ENCODE results near the gene TSFM.

Gene TSFM

DNA sequence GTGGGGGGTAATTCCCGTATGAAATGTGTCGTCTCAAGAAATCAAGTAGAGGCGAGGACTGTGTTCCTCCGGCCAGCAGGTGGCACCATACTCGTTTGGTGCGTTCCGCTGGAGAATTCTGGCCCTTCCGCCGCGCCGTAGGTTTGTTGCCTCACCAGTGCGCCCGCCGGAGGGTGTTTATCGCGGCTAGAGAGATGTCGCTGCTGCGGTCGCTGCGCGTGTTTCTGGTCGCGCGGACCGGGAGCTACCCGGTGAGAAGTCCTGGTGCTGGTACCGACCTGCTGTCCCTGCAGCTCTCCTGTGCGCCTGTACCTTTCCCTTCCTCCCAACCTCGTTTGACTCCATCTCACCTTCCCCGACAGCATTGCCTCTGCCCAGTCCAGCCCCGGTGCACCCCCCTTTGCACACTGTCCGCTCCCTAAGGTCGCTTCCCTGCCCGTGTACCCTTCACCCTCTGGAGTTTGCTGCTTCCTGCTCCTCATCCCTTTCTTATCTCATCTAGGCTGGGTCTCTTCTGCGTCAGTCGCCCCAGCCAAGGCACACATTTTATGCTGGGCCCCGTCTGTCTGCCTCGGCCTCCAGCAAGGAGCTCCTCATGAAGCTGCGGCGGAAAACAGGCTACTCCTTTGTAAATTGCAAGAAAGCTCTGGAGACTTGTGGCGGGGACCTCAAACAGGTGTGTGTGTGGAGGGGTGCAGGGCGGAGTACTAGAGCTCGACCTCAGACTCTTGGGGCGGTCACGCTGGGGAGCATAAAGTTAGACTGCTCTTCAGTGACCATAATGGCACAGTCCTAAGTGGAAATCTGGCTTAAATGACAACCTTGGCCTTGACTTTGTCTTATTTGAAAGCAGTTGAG lies at the start of gene TSFM:
Gene TSFM (plus strand): TSS at position 180 of the 858 bp plus-strand sequence. CDS start 15 bp downstream, at position 195.
- H3K4me3 ChIP-seq (ENCODE audit: low read depth, low read length) = peak within 1 kb of the TSS; percentile 66
- TF ChIP-seq, protein P1, sequence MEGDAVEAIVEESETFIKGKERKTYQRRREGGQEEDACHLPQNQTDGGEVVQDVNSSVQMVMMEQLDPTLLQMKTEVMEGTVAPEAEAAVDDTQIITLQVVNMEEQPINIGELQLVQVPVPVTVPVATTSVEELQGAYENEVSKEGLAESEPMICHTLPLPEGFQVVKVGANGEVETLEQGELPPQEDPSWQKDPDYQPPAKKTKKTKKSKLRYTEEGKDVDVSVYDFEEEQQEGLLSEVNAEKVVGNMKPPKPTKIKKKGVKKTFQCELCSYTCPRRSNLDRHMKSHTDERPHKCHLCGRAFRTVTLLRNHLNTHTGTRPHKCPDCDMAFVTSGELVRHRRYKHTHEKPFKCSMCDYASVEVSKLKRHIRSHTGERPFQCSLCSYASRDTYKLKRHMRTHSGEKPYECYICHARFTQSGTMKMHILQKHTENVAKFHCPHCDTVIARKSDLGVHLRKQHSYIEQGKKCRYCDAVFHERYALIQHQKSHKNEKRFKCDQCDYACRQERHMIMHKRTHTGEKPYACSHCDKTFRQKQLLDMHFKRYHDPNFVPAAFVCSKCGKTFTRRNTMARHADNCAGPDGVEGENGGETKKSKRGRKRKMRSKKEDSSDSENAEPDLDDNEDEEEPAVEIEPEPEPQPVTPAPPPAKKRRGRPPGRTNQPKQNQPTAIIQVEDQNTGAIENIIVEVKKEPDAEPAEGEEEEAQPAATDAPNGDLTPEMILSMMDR (IDR thresholded peaks at IDR 0.05; ENCODE audit: borderline replicate concordance, insufficient read depth, low read depth, low read length) = peak; percentile 91

DNA sequence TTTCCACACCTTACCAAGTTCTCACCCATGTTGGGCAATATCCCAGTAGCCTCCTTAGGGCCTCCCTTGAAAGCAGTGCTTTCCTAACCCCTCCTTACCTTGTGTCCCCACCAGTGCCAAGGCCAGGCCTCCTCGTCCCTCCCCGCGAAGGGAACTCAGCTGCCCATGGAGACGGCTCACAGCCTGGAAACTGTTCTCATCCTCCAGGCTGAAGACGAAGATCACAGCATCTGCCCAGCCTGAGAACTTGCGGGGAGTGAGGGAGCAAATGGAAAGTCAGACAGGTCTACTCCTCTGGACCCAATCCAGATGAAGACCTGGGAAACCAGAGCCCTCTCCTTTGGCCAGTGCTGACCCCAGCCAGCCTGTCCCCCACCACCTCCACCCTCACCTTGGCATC lies 48.7 kb upstream of the TSFM start:
- TF ChIP-seq, protein P1 (IDR thresholded peaks at IDR 0.05; ENCODE audit: borderline replicate concordance, insufficient read depth, low read depth, low read length) = no peak

DNA sequence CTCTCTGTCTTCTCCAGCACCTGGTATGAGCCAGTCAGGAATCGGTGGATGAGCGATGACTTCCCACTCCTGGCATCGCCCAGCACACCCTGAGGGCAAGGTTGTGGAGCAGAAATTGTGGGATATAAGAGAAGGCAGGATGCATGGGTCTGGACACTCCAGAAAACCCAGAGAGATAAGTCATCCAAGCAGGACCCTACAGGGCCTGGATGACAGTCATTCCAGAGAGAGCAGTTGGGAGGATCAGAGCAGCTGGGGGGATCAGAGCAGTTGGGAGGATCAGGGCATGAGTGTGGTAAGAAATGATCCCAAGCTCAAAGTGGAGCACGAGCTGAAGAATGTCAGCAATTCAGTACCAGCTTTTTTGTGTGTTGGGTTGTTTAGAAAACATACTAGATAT lies 48.0 kb upstream of the TSFM start:
- TF ChIP-seq, protein P1 (IDR thresholded peaks at IDR 0.05; ENCODE audit: borderline replicate concordance, insufficient read depth, low read depth, low read length) = no peak
- H3K4me3 ChIP-seq (ENCODE audit: low read depth, low read length) = no peak overlapping the region

More for the DNA sequence above, 48.7 kb upstream of the TSFM start:
- H3K4me3 ChIP-seq (ENCODE audit: low read depth, low read length) = no peak overlapping the region

DNA sequence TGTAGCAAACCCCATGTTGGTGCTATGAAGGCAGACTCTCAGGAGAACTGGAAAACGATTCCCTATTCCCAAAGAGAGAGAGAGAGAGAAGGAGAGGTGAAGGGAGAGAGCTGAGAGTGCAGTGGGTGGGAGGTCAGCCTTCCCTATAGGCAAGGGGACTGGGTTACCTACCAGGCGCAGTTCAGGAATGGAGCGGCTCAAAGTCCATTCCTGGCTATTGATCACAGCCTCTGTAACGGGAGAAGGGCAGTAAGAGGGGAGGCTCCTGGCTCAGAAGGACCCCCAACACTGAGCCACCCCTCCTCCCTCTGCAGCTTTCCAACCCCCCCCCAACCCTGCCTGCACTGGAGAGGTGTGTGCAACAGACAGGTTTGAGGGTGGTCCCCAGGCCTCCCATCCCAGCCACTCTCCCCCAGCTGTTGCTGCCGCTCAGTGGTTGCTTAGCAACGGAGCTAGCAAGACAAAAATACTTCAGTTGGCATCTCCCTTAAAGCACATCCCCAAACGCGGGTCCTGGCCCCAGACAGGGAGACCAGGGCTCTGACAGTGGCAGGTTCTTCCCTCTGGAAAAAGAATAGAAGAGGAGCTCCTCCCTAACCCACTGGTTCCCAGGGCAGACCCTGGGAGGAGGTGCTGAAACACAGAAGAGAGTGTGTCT lies 47.3 kb upstream of the TSFM start:
- no peak overlapping the region for H3K4me3 ChIP-seq (ENCODE audit: low read depth, low read length)
- TF ChIP-seq, protein P1 (IDR thresholded peaks at IDR 0.05; ENCODE audit: borderline replicate concordance, insufficient read depth, low read depth, low read length) = no peak

DNA sequence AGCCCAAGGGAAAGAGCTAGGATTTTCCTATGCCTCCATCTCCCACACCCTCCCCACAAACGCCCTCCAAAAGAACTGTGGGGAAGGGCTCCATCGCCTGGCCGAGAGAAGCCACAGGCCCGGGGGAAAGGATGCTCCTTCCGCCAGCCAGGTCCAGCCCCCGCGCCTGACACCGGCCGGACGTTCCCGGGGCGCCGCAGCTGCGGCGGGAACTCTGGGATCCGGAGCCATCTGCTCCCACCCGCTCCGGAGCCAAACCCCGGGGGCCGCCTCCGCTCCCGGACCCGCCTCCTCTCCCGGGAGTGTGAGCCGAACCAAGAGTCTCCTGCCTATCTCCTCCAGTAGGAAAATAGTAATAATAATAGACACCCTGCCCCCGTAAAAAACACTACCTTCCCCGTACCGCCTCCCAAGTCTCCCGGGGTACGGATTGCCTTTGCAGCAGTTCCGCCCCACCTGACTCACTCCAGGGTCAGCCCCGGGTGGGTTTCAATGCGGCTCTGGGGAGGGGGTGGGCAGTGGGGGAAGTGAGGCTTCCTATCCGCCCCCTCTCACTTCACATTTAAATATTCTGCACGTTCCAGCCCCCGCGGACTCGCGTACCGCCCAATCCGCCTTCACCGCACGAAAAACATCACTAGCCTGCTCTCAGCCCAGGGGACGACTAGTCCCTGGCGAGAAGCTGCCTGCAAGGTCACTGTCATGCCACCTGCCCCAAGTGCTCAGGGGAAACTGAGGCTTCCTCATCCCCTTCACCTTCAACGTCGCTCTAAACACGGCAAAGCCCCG lies 46.4 kb upstream of the TSFM start:
- no peak overlapping the region for H3K4me3 ChIP-seq (ENCODE audit: low read depth, low read length)
- TF ChIP-seq, protein P1 (IDR thresholded peaks at IDR 0.05; ENCODE audit: borderline replicate concordance, insufficient read depth, low read depth, low read length) = no peak

DNA sequence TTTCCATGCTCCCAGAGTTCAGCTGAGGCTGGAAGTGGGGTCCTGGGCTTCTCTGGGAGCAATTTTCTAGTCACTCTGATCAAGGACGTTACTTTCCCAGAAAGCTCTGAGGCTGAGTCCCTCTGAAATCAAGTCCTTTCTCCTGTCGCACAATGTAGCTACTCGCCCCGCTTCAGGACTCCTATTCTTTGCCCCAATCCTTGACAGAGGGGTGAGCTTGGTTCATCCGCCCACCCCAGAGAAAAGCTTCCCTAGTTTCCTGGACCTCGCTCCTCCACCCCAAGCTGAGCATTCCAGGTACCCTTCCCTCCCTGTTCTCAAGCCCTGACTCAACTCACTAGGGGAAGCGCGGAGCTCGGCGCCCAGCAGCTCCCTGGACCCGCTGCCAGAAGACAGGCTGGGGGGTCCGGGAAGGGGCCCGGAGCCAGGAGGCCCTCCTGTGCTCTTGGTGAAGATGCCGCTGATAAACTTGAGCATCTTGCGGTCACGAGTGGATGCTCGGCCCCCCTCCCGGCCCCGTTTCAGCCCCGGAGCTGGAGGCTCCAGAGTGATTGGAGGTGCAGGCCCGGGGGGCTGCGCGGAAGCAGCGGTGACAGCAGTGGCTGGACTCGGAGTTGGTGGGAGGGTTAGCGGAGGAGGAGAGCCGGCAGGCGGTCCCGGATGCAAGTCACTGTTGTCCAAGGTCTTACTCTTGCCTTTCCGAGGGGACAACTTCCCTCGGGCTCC lies 45.7 kb upstream of the TSFM start:
- H3K4me3 ChIP-seq (ENCODE audit: low read depth, low read length) = no peak overlapping the region
- TF ChIP-seq, protein P1 (IDR thresholded peaks at IDR 0.05; ENCODE audit: borderline replicate concordance, insufficient read depth, low read depth, low read length) = no peak
